Raji (cell line): ENCODE measurements around the gene PLAC1.

Experiments used
- POLR2A ChIP-seq: IDR thresholded peaks from 2 replicates; pipeline ENCODE4 v1.6.1; 2011; ENCODE audit warnings: low read depth, low read length, control low read depth; ENCODE audit not compliant: insufficient read depth

The PLAC1 gene

DNA sequence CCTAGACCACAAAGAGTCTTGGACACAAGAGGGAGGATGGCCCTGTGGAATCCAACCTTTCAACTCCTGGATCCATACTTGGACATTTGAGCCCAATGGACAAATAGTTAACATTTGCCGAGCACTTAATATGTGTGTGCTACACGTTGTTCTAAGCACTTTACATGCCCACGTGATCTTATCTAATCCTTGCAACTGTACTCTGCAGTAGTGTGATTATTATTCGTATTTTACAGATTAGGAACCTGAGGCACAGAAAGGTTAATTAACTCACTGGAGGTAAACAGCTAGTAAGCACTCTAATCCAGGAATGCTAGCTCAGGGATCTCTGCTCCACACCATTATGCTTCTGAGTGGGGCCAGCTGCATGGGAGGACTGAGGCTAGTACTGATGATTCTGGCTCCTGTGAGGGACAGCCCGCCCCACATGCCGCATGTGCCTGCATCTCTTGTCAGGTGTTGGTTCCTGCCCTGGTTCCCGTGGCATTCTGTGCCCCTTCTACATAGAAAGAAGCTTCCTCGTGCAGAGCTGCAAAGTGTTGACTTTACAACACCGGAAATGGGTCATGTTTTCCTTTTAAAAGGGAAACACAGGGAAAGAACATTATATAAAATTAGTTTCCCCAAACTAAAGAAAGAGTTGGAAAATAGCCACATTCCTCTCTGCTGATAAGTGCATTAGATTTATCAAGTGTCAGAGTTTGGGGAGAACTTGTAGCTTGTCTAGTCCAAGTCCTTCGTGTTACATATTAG lies 34.8 kb downstream of the PLAC1 start:
- no peak for TF ChIP-seq POLR2A

DNA sequence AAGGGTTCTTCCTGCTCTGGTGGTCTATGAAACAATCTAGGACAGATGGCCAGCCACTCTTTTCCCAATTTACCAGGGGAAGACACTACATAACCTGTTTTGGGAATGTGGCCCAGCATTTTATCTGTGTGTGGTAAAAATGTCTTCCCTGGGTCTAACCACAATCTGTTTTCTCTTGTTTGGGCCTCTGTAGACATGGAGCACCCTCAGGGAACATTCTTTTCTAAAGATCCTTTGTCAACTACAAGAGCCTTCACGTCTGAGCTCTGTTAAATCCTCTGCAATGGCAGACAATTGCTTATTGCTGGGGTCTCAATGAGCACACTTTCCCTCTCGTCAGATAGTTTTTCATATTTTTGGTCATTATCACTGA lies 35.5 kb downstream of the PLAC1 start:
- no peak for TF ChIP-seq POLR2A

- TF ChIP-seq POLR2A = no peak
Observed at GRCh38 chrX:134622056-134622812, 36.0 kb downstream of the PLAC1 start.

DNA sequence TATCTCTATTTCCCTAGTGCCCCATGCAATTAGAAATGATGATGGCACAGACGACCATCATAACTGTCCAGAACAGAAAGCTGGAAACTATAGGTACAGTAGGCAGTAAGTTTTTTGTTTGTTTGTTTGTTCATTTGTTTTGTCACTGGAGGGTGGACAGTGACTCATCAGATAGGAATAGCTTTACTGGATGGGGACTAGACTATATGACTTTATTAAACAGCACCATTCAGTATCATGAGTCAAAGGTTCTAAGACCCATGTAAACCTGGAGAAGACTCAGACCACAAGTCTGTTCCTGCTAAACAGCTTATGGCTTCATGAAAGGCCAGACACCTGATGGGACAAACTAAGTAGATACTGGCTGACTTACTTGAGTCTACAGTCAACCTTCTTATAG lies 38.4 kb downstream of the PLAC1 start:
- no peak for TF ChIP-seq POLR2A

GRCh38 chrX:134613396-134613795 lies 44.9 kb downstream of the PLAC1 start:
- TF ChIP-seq POLR2A = no peak

GRCh38 chrX:134608153-134608552 lies 50.1 kb downstream of the PLAC1 start:
- TF ChIP-seq POLR2A = no peak

GRCh38 chrX:134607523-134607922 lies 50.7 kb downstream of the PLAC1 start:
- TF ChIP-seq POLR2A = no peak

- no peak for TF ChIP-seq POLR2A
Observed at GRCh38 chrX:134604701-134605311, 53.5 kb downstream of the PLAC1 start.

DNA sequence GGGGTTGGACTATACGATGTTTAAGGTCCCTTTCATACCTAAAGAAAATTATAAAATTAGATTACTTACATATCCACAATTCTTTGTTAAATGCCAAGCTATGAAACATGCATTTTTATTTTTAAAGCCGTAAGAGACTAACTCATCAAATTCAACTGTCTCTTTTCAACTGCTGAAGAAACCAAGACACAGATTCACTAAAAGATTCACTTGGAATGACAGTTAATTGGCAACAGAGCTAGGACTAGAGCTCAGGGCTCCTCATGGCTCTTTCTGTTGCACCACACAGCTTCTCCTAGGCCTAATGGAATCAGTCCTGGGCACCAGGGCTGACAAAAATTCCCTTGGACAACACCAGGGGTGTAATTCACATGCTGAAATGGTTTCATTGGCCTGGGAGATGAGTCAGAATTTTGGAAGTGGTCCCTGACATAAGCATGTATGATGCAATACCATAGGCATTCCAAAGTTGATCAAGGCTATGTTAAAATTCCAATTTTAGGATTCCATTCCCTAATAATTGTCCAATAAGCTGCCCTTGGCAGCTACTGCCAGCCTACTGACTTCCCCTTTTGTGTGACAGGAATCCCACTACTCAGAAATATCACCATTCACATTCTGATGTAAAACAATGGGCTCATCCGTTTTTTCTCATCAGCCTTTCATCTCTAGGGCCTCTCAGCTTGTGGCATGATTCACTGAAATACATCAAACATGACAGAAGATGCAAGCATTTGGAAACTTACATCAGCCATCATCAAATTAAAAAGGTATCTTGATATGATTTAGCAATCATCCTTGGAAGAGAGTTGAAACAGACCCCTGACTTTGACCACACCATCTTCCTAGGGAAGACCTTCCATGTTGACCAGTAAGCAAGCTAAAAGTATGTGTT lies 54.2 kb downstream of the PLAC1 start:
- no peak for TF ChIP-seq POLR2A

DNA sequence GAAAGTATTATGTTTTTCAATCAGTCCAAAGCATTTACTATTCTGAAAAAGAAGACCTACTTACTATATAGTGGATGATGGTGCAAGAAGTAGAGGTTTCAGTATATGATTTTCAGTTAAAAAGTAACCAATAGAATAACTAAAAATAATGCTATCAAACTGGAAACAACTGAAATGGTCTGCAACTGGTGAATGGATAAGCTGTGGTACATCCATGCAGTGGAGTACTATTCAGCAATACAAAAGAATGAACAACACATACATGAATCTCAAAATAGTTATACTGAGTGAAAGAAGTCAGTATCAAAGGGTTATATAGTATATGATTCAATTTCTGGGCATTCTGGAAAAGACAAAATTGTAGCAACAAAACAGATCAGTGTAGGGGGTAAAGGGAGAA lies 55.9 kb downstream of the PLAC1 start:
- TF ChIP-seq POLR2A = no peak

GRCh38 chrX:134601240-134601765 lies 57.0 kb downstream of the PLAC1 start:
- TF ChIP-seq POLR2A = no peak

DNA sequence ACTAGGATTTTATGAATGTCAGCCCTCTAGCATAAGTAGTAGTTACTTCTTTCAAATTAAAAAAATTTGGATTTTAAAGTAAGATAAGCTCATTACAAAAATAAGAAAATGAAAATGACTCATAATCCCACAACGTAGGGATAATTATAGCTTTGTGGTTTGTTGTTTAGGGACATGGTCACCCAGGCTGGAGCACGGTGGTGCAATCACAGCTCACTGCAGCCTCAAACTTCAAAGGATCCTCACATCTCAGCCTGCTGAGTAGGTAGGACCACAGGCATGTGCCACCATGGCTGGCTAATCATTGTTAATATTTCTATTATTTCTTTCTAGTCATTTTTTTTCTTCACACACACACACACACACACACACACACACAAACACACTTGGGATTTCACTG lies 57.6 kb downstream of the PLAC1 start:
- TF ChIP-seq POLR2A = no peak

- TF ChIP-seq POLR2A = no peak
Observed at GRCh38 chrX:134599184-134599914, 58.9 kb downstream of the PLAC1 start.

GRCh38 chrX:134592303-134592702 lies 66.0 kb downstream of the PLAC1 start:
- no peak for TF ChIP-seq POLR2A

- TF ChIP-seq POLR2A = no peak
Observed at GRCh38 chrX:134591502-134591901, 66.8 kb downstream of the PLAC1 start.

DNA sequence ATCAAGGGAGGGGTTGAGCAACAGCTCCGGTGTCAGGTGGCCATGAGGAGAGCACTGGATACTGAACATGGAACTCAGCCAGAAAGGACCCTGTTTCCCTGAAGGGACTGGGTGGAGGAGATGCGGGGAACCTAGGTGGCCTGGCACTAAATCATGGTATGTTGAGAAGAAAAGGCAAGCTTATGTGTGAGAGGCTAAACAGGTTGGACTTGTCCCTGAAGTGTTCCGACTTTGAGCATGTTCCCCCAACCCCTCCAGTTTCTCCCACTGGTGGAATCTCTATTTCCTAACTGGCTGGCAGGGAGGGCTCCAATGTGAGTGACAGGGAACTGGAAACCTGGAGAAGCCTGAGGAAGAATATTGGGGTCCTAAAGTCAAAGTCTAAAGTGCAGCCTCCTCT lies 69.5 kb downstream of the PLAC1 start:
- TF ChIP-seq POLR2A = no peak
